Middle frontal gyrus (tissue), 1 donor: Measurements from ENCODE around the gene MCUB.
"Not testable (repeated sequence)": the region's sequence is repeated elsewhere in the genome, so short reads cannot be mapped to it uniquely, and the experiment has no call there.

Experiments
- DNase-seq: peaks from one replicate; pipeline ENCODE4 v3.0.0-alpha.2; 2015; ENCODE audit warnings: low spot score; ENCODE audit errors: extremely low spot score

Gene MCUB

GRCh38 chr4:109559983-109560686 is at the start of gene MCUB:
Gene MCUB, plus strand, starts transcription at chr4:109560246. Its CDS starts 92 bp downstream, at chr4:109560338.
- no peak for DNase-seq

- no peak for DNase-seq
These were observed 49.4 kb upstream of the MCUB start for GRCh38 chr4:109510687-109511086.

GRCh38 chr4:109511414-109511813 is 48.6 kb upstream of the MCUB start:
- DNase-seq = no peak

GRCh38 chr4:109513368-109513767 is 46.7 kb upstream of the MCUB start:
- not testable (repeated sequence) for DNase-seq

GRCh38 chr4:109532182-109532581 is 27.9 kb upstream of the MCUB start:
- DNase-seq = no peak

GRCh38 chr4:109545401-109545800 is 14.6 kb upstream of the MCUB start:
- DNase-seq = no peak

GRCh38 chr4:109547394-109547793 is 12.7 kb upstream of the MCUB start:
- DNase-seq = no peak

GRCh38 chr4:109548655-109549054 is 11.4 kb upstream of the MCUB start:
- DNase-seq = no peak

- DNase-seq = no peak
These were observed 7.8 kb upstream of the MCUB start for GRCh38 chr4:109552237-109552636.

GRCh38 chr4:109553130-109553529 is 6.9 kb upstream of the MCUB start:
- no peak for DNase-seq

GRCh38 chr4:109554971-109555370 is 5.1 kb upstream of the MCUB start:
- no peak for DNase-seq

GRCh38 chr4:109557433-109557832 is 2.6 kb upstream of the MCUB start:
- no peak for DNase-seq

GRCh38 chr4:109558095-109558494 is 2.0 kb upstream of the MCUB start:
- not testable (repeated sequence) for DNase-seq

GRCh38 chr4:109559625-109559982 is 442 bp upstream of the MCUB start:
- DNase-seq = no peak

GRCh38 chr4:109560687-109561461 is 828 bp downstream of the MCUB start:
- no peak for DNase-seq

GRCh38 chr4:109562457-109563239 is 2.6 kb downstream of the MCUB start:
- no peak for DNase-seq

GRCh38 chr4:109571494-109571893 is 11.4 kb downstream of the MCUB start:
- DNase-seq = no peak

- DNase-seq = no peak
These were observed 12.1 kb downstream of the MCUB start for GRCh38 chr4:109572154-109572553.

- DNase-seq = no peak
These were observed 14.4 kb downstream of the MCUB start for GRCh38 chr4:109574443-109574850.

- DNase-seq = no peak
These were observed 15.1 kb downstream of the MCUB start for GRCh38 chr4:109574931-109575804.

- no peak for DNase-seq
These were observed 16.4 kb downstream of the MCUB start for GRCh38 chr4:109576462-109576861.
